Stimulated activated CD4-positive, alpha-beta T cell treated with anti-CD3 and anti-CD28 coated beads, Interleukin-15, amount 100 ng/mL, for 24 hours (primary cell): Measurements from ENCODE around the gene FGF8.
"Not testable (repeated sequence)": the region's sequence is repeated elsewhere in the genome, so short reads cannot be mapped to it uniquely, and the experiment has no call there.

ENCODE experiments used
- DNase-seq: peaks from one replicate; pipeline ENCODE4 v3.0.0-alpha.2; 2020

The FGF8 gene, protein sequence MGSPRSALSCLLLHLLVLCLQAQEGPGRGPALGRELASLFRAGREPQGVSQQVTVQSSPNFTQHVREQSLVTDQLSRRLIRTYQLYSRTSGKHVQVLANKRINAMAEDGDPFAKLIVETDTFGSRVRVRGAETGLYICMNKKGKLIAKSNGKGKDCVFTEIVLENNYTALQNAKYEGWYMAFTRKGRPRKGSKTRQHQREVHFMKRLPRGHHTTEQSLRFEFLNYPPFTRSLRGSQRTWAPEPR

DNA sequence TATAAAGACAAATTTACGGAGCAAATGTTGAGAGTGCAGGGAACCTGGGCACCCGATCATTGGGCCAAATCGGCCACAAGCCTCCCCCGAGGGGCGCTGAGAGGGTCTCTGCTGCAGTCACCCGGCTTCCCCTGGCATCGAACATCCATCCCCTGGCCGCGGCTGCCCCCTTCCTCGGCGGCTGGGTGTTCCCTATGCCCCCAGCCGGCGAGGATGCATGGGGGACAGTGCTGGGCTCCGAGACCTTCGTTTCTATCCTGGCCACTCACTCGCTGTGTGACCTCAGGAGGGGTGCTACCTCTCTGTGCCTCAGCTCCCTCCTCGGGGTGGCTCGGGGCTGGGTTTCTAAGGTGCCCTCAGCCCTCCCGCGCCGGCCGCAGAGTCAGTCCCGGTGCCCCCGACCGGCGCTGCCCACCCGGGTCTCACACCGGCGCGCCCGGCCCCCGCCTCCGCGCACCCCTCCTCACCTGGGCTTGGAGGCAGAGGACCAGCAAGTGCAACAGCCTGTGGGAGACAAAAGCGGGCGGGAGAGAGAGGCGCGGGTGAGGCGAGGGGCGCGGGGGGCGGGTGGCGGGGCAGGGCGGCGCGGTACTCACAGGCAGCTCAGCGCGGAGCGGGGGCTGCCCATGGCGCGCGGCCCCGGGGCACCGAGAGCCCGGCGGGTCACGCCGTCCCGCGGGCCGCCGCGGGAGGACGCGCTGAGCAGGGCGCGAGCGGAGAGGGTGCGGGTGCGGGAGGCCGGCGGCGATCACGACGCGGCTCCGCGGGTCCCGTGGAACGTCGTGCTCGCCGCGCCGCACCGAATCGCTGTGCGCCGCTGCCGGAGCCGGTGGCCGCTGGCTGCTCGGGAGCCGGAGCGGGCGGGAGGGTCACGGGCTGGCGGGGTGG is at the start of gene FGF8:
Gene FGF8 (minus strand): TSS at position 842 of the 888 bp plus-strand sequence. CDS start 214 bp downstream, at position 628.
- no peak for DNase-seq

- DNase-seq = no peak
Observed at GRCh38 chr10:101824736-101825135, 48.8 kb upstream of the FGF8 start.

GRCh38 chr10:101818872-101819633 is 43.1 kb upstream of the FGF8 start:
- no peak for DNase-seq

DNA sequence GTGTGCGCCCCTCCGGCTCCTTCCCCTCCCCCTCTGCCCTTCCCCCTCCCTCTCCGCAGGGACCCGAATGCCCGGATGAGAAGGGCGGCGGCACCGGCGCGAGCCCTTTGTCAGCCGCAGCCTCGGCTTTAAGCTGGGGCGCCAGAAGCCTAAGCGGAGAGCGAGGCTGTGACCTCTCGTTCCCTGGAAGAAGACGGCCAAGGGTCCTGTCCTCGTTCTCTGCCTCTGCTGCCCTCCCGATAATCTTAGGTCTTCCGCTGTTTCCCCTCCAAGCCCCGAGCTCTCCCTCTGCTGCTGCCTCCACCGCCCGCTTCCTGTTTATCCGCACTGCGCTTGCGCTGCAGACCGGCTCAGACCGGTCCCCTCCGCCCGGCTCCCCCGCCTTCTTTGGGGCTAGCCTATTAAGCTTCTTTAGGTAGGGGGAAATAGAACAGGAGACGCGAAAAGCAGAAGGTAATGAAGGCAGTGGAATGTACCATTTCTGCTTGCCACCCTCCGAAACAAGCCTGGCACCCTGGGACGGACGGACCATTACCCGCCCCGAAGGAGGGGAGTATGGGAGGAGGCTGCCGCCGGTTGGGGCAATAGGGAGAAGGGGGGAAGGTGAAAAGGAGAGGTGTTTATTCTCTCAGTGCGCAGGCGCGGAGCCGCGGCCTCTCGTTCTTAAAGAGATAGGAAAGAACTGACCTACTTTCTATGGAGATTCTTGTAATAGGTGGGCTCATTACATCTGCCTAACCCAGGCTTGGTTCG is 42.4 kb upstream of the FGF8 start, which contains the start of gene OGA:
Gene OGA (minus strand): TSS at position 326 of the 753 bp plus-strand sequence. CDS start 422 bp downstream, outside the sequence.
- peak; percentile 97 for DNase-seq

GRCh38 chr10:101817337-101818118 is 41.6 kb upstream of the FGF8 start:
- DNase-seq = peak; percentile 55

- no peak for DNase-seq
Observed at GRCh38 chr10:101816913-101817336, 41.0 kb upstream of the FGF8 start.

DNA sequence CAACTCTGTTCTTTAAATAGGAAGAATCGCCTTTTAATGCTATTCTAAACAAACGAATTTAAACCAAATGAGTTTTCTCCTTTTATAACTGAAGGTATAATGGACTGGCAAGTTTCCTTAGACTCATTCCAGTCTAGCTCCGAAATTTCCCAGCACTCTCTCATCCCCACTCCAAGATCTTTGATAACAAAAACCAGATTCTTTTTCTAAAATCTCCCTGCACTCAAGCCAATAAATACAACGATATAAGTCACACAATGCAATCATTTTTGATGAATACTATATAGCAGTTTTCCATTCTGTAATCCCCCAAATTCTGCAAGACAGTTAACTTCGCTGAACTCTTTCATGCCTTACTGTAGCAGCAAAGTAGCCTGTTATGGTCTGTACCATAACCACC is 40.5 kb upstream of the FGF8 start:
- no peak for DNase-seq

- no peak for DNase-seq
Observed at GRCh38 chr10:101814466-101815071, 38.7 kb upstream of the FGF8 start.

DNA sequence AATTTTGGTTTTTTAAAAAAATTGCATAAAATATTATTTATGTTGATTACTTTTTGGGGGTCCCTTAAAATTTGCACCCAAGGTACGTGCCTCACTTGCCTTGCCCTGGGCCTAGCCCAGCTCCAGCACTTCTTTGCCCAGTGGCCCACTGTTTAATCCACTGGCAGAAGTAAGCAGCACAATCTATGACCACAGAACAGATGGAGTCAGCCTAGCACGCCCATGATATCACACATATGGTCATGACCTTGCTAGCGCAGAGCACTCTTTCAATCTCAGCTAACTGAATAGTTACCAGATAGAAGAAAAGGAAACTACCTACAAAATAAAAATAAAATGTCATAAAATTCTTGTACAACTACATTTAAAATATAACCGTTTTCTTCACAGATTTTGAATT is 36.7 kb upstream of the FGF8 start:
- DNase-seq = no peak

- DNase-seq = no peak
Observed at GRCh38 chr10:101807158-101807557, 31.2 kb upstream of the FGF8 start.

- DNase-seq = no peak
Observed at GRCh38 chr10:101803511-101803910, 27.6 kb upstream of the FGF8 start.

- DNase-seq = no peak
Observed at GRCh38 chr10:101797403-101798059, 21.6 kb upstream of the FGF8 start.

DNA sequence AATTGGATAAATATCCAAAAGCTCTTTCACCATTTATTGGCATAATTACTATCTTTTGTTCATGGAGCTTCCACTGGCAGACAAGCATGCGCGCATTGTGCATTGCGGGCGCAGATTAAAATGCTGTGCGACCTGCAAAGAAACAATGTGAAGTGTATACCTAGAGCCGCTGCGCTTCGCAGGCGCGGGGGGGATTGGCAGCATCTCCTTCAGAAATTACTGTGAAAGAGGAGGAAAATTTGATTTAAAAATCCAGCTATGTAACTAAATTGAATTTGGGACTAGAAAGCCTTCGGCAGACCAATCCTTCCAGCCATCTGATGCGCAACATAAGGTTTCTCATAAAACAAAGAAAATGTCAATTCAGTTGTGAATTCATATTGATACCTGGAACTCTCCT is 17.6 kb upstream of the FGF8 start:
- DNase-seq = no peak

- DNase-seq = no peak
Observed at GRCh38 chr10:101789686-101790085, 13.8 kb upstream of the FGF8 start.

DNA sequence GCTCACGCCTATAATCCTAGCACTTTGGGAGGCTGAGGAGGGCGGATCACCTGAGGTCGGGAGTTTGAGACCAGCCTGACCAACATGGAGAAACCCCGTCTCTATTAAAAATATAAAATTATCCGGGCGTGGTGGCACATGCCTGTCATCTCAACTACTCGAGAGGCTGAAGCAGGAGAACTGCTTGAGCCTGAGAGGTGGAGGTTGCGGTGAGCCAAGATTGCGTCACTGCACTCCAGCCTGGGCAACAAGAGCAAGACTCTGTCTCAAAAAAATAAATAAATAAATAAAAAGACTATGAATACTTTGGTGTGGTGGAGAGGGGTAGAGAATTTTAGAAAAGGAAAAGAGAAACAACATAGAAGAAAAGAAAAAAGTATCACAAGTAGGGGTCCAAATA is 13.3 kb upstream of the FGF8 start:
- DNase-seq = not testable (repeated sequence)

DNA sequence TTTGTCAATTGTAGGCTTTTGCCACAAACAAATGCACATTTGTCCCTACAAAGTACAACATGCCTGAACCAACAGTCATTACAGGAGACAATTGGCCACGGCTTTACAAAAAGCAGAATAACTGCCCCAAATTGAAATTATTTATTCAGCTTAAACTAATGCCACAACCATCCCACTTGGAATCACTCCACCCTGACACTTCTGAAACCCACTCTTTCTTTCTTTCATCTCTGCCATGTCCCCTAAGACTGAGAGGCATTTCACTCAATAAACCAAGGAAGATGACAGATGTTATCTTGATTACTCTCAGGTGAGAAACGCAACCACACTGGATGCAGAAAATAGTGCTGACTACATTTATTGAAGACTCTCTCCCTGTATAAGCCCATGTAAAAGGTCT is 9.9 kb upstream of the FGF8 start:
- no peak for DNase-seq

- no peak for DNase-seq
Observed at GRCh38 chr10:101784558-101784957, 8.6 kb upstream of the FGF8 start.

- no peak for DNase-seq
Observed at GRCh38 chr10:101783736-101784118, 7.8 kb upstream of the FGF8 start.

GRCh38 chr10:101782811-101783735 is 7.2 kb upstream of the FGF8 start, which contains the start of gene NPM3:
TSS of gene NPM3 (minus strand) at chr10:101783446. CDS start at chr10:101783390, 56 bp downstream.
- peak; percentile 95 for DNase-seq
